Mucosa of descending colon (tissue), 3 donors: ENCODE measurements around the gene SMG6. TPM values are rescaled to one million over a fixed set of nuclear protein-coding genes. Genes with fewer than 3 reads are reported as not detected.

Source experiments
- ATAC-seq: fragments of 200-7000 bp; cut with Tn5 transposase; one replicate; pipeline ENCODE4 v1.9.1; 2020; ENCODE audit warnings: mild to moderate bottlenecking, moderate library complexity
- DNase-seq, 3 donors: peaks; one replicate each; pipeline ENCODE4 v3.0.0-alpha.2; 2020
- H3K36me3 ChIP-seq: fragments of 200-600 bp; one replicate; pipeline ENCODE4 v1.8.0; 2021; ENCODE audit warnings: low read depth, mild to moderate bottlenecking
- H3K4me1 ChIP-seq: fragments of 200-600 bp; one replicate; pipeline ENCODE4 v1.8.0; 2021; ENCODE audit warnings: low read depth, mild to moderate bottlenecking
- H3K4me3 ChIP-seq: fragments of 200-600 bp; one replicate; pipeline ENCODE4 v1.8.0; 2021; ENCODE audit warnings: mild to moderate bottlenecking
- H3K9me3 ChIP-seq: fragments of 200-600 bp; one replicate; pipeline ENCODE4 v1.8.0; 2021; ENCODE audit warnings: mild to moderate bottlenecking
- CTCF ChIP-seq: fragments of 200-600 bp; IDR thresholded peaks from one replicate; pipeline ENCODE4 v1.8.0; 2022; ENCODE audit warnings: antibody characterized with exemption, mild to moderate bottlenecking
- intact Hi-C, 2 donors: fragments of 100-400 bp; cut with DNase I in 1 of 2; cut with micrococcal nuclease in 1 of 2; formaldehyde crosslinking; loops; one replicate each; pipeline versions ENCODE4 v1.11.0 to v1.11.1; 2022; cut with DNase I, micrococcal nuclease
- total RNA-seq, 3 donors: library from RNA; stranded (reverse); fragmentation: NEBNext Ultra II Directional in 2 of 3; extraction: Animal tissue kit (Norgen Biotek cat#: 25700) in 2 of 3; gene quantifications; one replicate each; pipeline versions ENCODE4 v1.2.1 to v1.2.4, GENCODE V29; 2021 to 2023
- donor health status: DM: no; HTN: no; CAD: no; lungs with moderate emphysema.
- donor health status: DM: no; HTN: no; CAD: no.
- donor health status: DM: no; HTN: yes; CAD: no.

The SMG6 gene
- total RNA-seq, 3 donors from 2014 or later = 25.9 to 41.6 (median 38.8) TPM

DNA sequence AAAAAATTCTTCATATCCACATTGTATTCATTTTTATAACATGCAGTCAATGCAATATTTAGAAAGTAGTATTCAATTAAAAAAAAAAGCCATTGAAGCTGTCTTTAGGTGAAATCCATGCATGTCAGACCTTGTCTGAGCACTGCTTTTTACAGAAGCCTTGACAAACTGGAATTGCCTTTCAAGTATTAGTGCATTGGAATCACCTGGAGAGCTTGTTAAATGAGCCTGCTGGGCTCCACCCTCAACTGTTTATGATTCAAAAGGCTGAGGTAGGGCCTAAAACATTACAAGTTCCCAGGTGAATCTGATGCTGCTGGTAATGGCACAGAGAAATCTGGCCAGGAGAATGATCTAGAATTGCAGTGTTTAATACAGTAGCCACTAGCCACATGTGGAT lies 162.9 kb downstream of the SMG6 start:
- peaks cover 8% of the 10 kb centered on the region for H3K4me1 ChIP-seq
- H3K9me3 ChIP-seq = no peaks in the 10 kb centered on the region
- H3K4me3 ChIP-seq = no peak overlapping the region
- DNase-seq (peak in 1 of 3 donors; percentile 25), ATAC-seq (peak; percentile 71)
- no peak for TF ChIP-seq CTCF
- intact Hi-C loops = no loop called here
- H3K36me3 ChIP-seq = no peaks in the 10 kb centered on the region

GRCh38 chr17:2138761-2139160 lies 164.8 kb downstream of the SMG6 start:
- H3K9me3 ChIP-seq = no peaks in the 10 kb centered on the region
- no peaks in the 10 kb centered on the region for H3K36me3 ChIP-seq
- intact Hi-C loops = no loop called here
- DNase-seq = peak in 1 of 3 donors; percentile 51
- no peak overlapping the region for H3K4me3 ChIP-seq
- peak; percentile 55 for ATAC-seq
- no peak for TF ChIP-seq CTCF
- peaks cover 8% of the 10 kb centered on the region for H3K4me1 ChIP-seq

DNA sequence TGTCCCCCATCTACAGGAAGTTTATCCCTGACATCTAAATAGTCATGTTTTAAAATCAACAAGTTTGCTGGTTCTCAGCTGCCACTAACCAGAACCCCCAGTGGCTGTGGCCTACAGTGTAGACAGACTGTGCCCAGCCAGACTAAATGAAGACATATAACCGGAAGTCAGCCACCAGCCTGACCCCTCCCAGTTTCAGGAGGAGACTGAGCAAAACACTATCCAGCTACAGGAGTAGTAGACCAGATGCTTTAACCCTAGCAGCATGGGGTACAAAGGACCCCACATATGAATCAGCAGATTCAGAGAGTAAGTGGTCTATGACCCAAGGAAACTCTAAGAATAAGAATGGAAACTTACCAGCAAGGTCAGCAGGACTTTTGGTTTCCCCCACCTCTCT lies 165.3 kb downstream of the SMG6 start:
- peak; percentile 68 for ATAC-seq
- no peak overlapping the region for H3K4me3 ChIP-seq
- H3K36me3 ChIP-seq = no peaks in the 10 kb centered on the region
- DNase-seq = peak in 1 of 3 donors; percentile 27
- H3K4me1 ChIP-seq = peaks cover 8% of the 10 kb centered on the region
- intact Hi-C loops = no loop called here
- no peak for TF ChIP-seq CTCF
- no peaks in the 10 kb centered on the region for H3K9me3 ChIP-seq

- Histone ChIP-seq H3K4me1 (peaks cover 8% of the 10 kb centered on the region), H3K9me3 (no peaks in the 10 kb centered on the region), H3K4me3 (no peak overlapping the region), H3K36me3 (no peaks in the 10 kb centered on the region)
- intact Hi-C loops = no loop called here
- peak; percentile 61 for ATAC-seq
- TF ChIP-seq CTCF = no peak
- DNase-seq = peak in 1 of 3 donors; percentile 29
These were observed 166.1 kb downstream of the SMG6 start for GRCh38 chr17:2137342-2138098.

DNA sequence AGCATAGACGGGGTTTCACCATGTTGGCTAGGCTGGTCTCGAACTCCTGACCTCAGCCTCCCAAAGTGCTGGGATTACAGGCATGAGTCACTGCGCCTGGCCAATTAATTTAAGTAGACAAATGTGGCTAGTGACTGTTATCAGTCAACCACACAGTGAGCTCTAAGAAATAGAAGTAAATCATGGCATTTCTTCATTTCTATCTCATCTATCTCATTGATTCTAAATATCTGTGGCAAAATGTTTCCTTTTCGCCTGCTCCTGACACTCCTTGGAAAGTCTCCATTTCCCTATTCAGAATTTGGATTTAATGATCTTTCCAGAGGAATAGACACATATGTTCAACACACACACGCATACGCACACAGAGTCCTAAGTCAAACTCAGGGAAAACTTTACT lies 167.3 kb downstream of the SMG6 start:
- ATAC-seq = no peak
- H3K36me3 ChIP-seq = no peaks in the 10 kb centered on the region
- H3K4me3 ChIP-seq = no peak overlapping the region
- no peaks in the 10 kb centered on the region for H3K9me3 ChIP-seq
- intact Hi-C loops = no loop called here
- DNase-seq = no peak
- H3K4me1 ChIP-seq = peaks cover 8% of the 10 kb centered on the region
- no peak for TF ChIP-seq CTCF
